ENCODE results near the gene TTC7B.

Gene TTC7B

GRCh38 chr14:90606434-90606833 is 209.8 kb downstream of the TTC7B start:
- no peak for DNase-seq (ENCODE audit: extremely low read depth in 1 of 2, low read depth in 1 of 2)

- no peak for DNase-seq (ENCODE audit: extremely low read depth in 1 of 2, low read depth in 1 of 2)
Measured at GRCh38 chr14:90605430-90605829, 210.8 kb downstream of the TTC7B start.

- no peak for DNase-seq (ENCODE audit: extremely low read depth in 1 of 2, low read depth in 1 of 2)
Measured at GRCh38 chr14:90604356-90604755, 211.9 kb downstream of the TTC7B start.

- DNase-seq (ENCODE audit: extremely low read depth in 1 of 2, low read depth in 1 of 2): no peak
Measured at GRCh38 chr14:90603841-90604240, 212.4 kb downstream of the TTC7B start.

GRCh38 chr14:90603336-90603735 is 212.9 kb downstream of the TTC7B start:
- DNase-seq (ENCODE audit: extremely low read depth in 1 of 2, low read depth in 1 of 2): no peak

- DNase-seq (ENCODE audit: extremely low read depth in 1 of 2, low read depth in 1 of 2): no peak
Measured at GRCh38 chr14:90602088-90602687, 214.0 kb downstream of the TTC7B start.

GRCh38 chr14:90601563-90601962 is 214.7 kb downstream of the TTC7B start:
- no peak for DNase-seq (ENCODE audit: extremely low read depth in 1 of 2, low read depth in 1 of 2)

- no peak for DNase-seq (ENCODE audit: extremely low read depth in 1 of 2, low read depth in 1 of 2)
Measured at GRCh38 chr14:90600619-90601018, 215.6 kb downstream of the TTC7B start.

- DNase-seq (ENCODE audit: extremely low read depth in 1 of 2, low read depth in 1 of 2): no peak
Measured at GRCh38 chr14:90599748-90600507, 216.3 kb downstream of the TTC7B start.

GRCh38 chr14:90599339-90599738 is 216.9 kb downstream of the TTC7B start:
- no peak for DNase-seq (ENCODE audit: extremely low read depth in 1 of 2, low read depth in 1 of 2)

GRCh38 chr14:90597961-90598360 is 218.3 kb downstream of the TTC7B start:
- DNase-seq (ENCODE audit: extremely low read depth in 1 of 2, low read depth in 1 of 2): no peak

- DNase-seq (ENCODE audit: extremely low read depth in 1 of 2, low read depth in 1 of 2): no peak
Measured at GRCh38 chr14:90596733-90597132, 219.5 kb downstream of the TTC7B start.

- no peak for DNase-seq (ENCODE audit: extremely low read depth in 1 of 2, low read depth in 1 of 2)
Measured at GRCh38 chr14:90593254-90594040, 222.8 kb downstream of the TTC7B start.

GRCh38 chr14:90592655-90593054 is 223.6 kb downstream of the TTC7B start:
- no peak for DNase-seq (ENCODE audit: extremely low read depth in 1 of 2, low read depth in 1 of 2)

- no peak for DNase-seq (ENCODE audit: extremely low read depth in 1 of 2, low read depth in 1 of 2)
Measured at GRCh38 chr14:90587918-90588317, 228.3 kb downstream of the TTC7B start.

GRCh38 chr14:90587252-90587910 is 228.8 kb downstream of the TTC7B start:
- DNase-seq (ENCODE audit: extremely low read depth in 1 of 2, low read depth in 1 of 2): no peak

GRCh38 chr14:90585106-90585505 is 231.1 kb downstream of the TTC7B start:
- DNase-seq (ENCODE audit: extremely low read depth in 1 of 2, low read depth in 1 of 2): no peak

GRCh38 chr14:90583916-90584605 is 232.2 kb downstream of the TTC7B start:
- DNase-seq (ENCODE audit: extremely low read depth in 1 of 2, low read depth in 1 of 2): no peak

- DNase-seq (ENCODE audit: extremely low read depth in 1 of 2, low read depth in 1 of 2): no peak
Measured at GRCh38 chr14:90583427-90583826, 232.8 kb downstream of the TTC7B start.

- no peak for DNase-seq (ENCODE audit: extremely low read depth in 1 of 2, low read depth in 1 of 2)
Measured at GRCh38 chr14:90582166-90582565, 234.1 kb downstream of the TTC7B start.

- no peak for DNase-seq (ENCODE audit: extremely low read depth in 1 of 2, low read depth in 1 of 2)
Measured at GRCh38 chr14:90581745-90582144, 234.5 kb downstream of the TTC7B start.

Measured in stimulated activated CD8-positive, alpha-beta memory T cell treated with anti-CD3 and anti-CD28 coated beads, Interleukin-7, amount 100 ng/mL, for 48 hours (primary cell).